OCI-LY7 (cell line): ENCODE data around the gene CRYBG3.

Experiments
- CTCF ChIP-seq: fragments of 200-600 bp; sonication (generic); conservative IDR thresholded peaks from 2 replicates; pipeline ENCODE4 v1.5.1; 2014; ENCODE audit warnings: mild to moderate bottlenecking, antibody characterized with exemption, low read length, moderate library complexity, mixed read lengths
- EZH2phosphoT487 ChIP-seq: fragments of 200-600 bp; sonication (generic); IDR thresholded peaks from 2 replicates; pipeline ENCODE4 v1.6.1; 2018; ENCODE audit warnings: low read depth, borderline replicate concordance, mild to moderate bottlenecking, mixed run types, antibody characterized with exemption, low read length, moderate library complexity, mixed read lengths

- TF ChIP-seq CTCF, result no peak
- TF ChIP-seq EZH2phosphoT487, result no peak
These were observed 9.3 kb downstream of the CRYBG3 start for GRCh38 chr3:97831140-97831539.
